Loucy (cell line): ENCODE results near the gene FSIP1.

ENCODE experiments used
- EZH2phosphoT487 ChIP-seq: fragments of 200-600 bp; IDR thresholded peaks from 2 replicates; pipeline ENCODE4 v1.6.1; 2018; ENCODE audit warnings: antibody characterized with exemption, mild to moderate bottlenecking, moderate library complexity, borderline replicate concordance
- TF ChIP-seq, protein P1 (sequence below): fragments of 200-600 bp; sonication (generic); conservative IDR thresholded peaks from 2 replicates; pipeline ENCODE4 v1.5.1; 2014; ENCODE audit warnings: mild to moderate bottlenecking, antibody characterized with exemption, low read length

DNA sequence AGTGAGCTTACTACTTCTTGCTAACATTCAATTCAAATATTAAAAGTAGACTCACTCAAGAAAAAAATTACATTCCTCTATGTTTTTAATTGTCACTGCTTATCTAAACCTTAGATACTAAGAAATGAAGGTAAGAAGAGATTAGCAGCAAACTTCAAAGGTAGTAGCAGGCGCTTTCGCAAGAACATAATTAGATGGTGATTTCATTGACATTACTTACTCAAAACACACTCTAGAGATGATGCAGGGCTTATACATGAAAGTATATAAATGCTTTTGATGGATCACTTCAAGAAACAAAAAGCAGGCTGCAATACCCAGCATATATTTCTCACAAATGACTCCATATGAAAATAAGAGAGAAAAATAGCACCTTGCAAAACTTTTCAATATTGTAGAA, 86.8 kb downstream of the FSIP1 start:
- TF ChIP-seq, protein P1, sequence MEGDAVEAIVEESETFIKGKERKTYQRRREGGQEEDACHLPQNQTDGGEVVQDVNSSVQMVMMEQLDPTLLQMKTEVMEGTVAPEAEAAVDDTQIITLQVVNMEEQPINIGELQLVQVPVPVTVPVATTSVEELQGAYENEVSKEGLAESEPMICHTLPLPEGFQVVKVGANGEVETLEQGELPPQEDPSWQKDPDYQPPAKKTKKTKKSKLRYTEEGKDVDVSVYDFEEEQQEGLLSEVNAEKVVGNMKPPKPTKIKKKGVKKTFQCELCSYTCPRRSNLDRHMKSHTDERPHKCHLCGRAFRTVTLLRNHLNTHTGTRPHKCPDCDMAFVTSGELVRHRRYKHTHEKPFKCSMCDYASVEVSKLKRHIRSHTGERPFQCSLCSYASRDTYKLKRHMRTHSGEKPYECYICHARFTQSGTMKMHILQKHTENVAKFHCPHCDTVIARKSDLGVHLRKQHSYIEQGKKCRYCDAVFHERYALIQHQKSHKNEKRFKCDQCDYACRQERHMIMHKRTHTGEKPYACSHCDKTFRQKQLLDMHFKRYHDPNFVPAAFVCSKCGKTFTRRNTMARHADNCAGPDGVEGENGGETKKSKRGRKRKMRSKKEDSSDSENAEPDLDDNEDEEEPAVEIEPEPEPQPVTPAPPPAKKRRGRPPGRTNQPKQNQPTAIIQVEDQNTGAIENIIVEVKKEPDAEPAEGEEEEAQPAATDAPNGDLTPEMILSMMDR, result no peak
- TF ChIP-seq EZH2phosphoT487, result no peak
